ENCODE results near the gene COL23A1.

The COL23A1 gene

GRCh38 chr5:178216779-178217178, 373.4 kb downstream of the COL23A1 start:
- in situ Hi-C loops (cut with MboI; ENCODE audit: low sequenced_read_pairs, unreplicated experiment), result no loop called here
- no peak for DNase-seq (ENCODE audit: low spot score)
- TF ChIP-seq CTCF (IDR thresholded peaks at IDR 0.05; ENCODE audit: borderline replicate concordance, control extremely low read depth, extremely low read depth, insufficient read depth, missing control alignments), result no peak

DNA sequence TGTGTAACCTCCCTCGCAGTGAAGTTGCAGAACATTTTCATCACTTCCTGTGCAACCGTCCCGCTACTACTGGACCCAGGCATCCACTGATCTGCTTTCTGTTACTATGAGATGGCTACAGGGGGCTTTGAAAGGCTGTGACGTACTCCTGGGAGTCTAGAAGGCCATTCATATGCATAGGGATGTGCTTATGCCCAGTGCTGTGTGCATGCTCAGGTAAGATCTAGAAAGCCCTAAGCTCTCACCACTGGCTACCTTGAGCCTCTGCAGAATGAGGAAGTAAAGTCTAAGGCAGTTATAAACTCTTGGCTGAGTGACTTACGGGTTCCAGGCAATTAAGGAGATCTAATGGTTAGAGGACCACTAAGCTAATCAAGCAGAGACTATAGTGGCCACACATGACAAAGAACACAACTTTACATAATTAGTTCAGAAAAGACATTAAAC, 374.1 kb downstream of the COL23A1 start:
- TF ChIP-seq CTCF (IDR thresholded peaks at IDR 0.05; ENCODE audit: borderline replicate concordance, control extremely low read depth, extremely low read depth, insufficient read depth, missing control alignments), result no peak
- DNase-seq (ENCODE audit: low spot score), result no peak
- in situ Hi-C loops (cut with MboI; ENCODE audit: low sequenced_read_pairs, unreplicated experiment), result no loop called here

- TF ChIP-seq CTCF (IDR thresholded peaks at IDR 0.05; ENCODE audit: borderline replicate concordance, control extremely low read depth, extremely low read depth, insufficient read depth, missing control alignments), result no peak
- in situ Hi-C loops (cut with MboI; ENCODE audit: low sequenced_read_pairs, unreplicated experiment), result no loop called here
- DNase-seq (ENCODE audit: low spot score), result no peak
Measured at GRCh38 chr5:178215280-178216002, 374.8 kb downstream of the COL23A1 start.

GRCh38 chr5:178214160-178214803, 375.9 kb downstream of the COL23A1 start:
- no peak for TF ChIP-seq CTCF (IDR thresholded peaks at IDR 0.05; ENCODE audit: borderline replicate concordance, control extremely low read depth, extremely low read depth, insufficient read depth, missing control alignments)
- no peak for DNase-seq (ENCODE audit: low spot score)
- in situ Hi-C loops (cut with MboI; ENCODE audit: low sequenced_read_pairs, unreplicated experiment), result no loop called here

DNA sequence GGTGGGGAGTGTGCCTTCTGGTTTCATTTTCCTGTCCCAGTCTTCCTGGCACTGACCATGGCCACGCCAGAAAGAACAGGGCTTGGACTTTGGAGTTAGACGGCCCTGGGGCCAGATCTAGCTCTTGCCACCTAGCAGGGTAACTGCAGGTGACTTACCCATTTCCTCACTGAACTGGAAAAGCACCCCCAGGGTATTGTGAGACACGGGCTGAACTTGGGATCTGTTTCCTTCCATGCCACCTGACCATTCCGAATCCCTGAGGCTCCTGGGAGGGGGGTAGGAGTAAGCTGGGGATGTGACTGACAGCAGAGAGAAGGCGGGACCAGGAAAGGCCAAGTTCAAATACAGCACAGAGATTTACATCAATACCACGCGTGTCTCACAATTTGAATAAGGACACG, 376.4 kb downstream of the COL23A1 start:
- in situ Hi-C loops (cut with MboI; ENCODE audit: low sequenced_read_pairs, unreplicated experiment), result no loop called here
- TF ChIP-seq CTCF (IDR thresholded peaks at IDR 0.05; ENCODE audit: borderline replicate concordance, control extremely low read depth, extremely low read depth, insufficient read depth, missing control alignments), result no peak
- DNase-seq (ENCODE audit: low spot score), result no peak

DNA sequence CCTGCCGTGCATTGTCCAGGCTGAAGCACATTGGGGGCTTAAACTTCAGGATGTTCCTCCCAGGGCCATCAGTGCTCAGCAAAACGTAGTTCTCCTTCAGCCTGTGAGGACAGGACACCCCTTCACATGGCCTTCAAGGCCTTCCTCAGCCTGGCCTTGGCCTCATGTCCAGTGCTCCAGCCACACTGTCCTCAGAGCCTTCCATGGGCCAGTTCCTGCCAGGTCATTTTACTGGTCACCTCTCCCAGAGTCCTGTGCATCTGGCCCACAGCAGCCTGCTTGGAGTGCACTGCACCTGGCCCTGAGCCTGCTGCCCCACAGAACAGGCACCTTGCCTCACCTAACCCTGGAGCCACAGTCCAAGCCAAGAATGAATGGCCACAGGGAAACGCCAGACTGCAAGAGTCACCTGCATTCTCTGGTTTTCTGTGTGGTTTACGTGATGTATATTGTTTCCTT, 377.2 kb downstream of the COL23A1 start:
- no peak for TF ChIP-seq CTCF (IDR thresholded peaks at IDR 0.05; ENCODE audit: borderline replicate concordance, control extremely low read depth, extremely low read depth, insufficient read depth, missing control alignments)
- in situ Hi-C loops (cut with MboI; ENCODE audit: low sequenced_read_pairs, unreplicated experiment), result no loop called here
- DNase-seq (ENCODE audit: low spot score), result no peak
